Measurements from ENCODE around the gene ALG10. TPM values are rescaled to one million over a fixed set of nuclear protein-coding genes. Genes with fewer than 3 reads are reported as not detected.
A peak's percentile ranks its signal among the peaks of the same experiment; 100 is the strongest.
"Not testable (repeated sequence)": the region's sequence is repeated elsewhere in the genome, so short reads cannot be mapped to it uniquely, and the experiment has no call there.

ALG10 gene
- 10 to 100 TPM in 1 of 2 donors, 1 to 10 TPM in 1; 9.3 to 11.0 TPM for total RNA-seq
- 7.8 to 12.8 reads per million in 2 donors for total RNA-seq

GRCh38 chr12:34022079-34022830, at the start of gene ALG10:
TSS of gene ALG10 (plus strand) at chr12:34022496. CDS start at chr12:34022600, 104 bp downstream.
- ATAC-seq: peak; percentile 98
- no peaks in the 10 kb centered on the region for H3K9me3 ChIP-seq (ENCODE audit: control insufficient read depth, low read length, poor library complexity, severe bottlenecking)
- Mint-ChIP-seq H3K36me3 (ENCODE audit: low read depth) (peaks cover 3% of the 10 kb centered on the region), H3K27me3 (no peaks in the 10 kb centered on the region), H3K27ac (peak within 1 kb of the TSS; percentile 96), H3K4me1 (peaks cover 10% of the 10 kb centered on the region), H3K4me3 (peak within 1 kb of the TSS; percentile 94)
- peak; percentile 86 to 95 (median 92) for DNase-seq

- not testable (repeated sequence) for H3K27me3 Mint-ChIP-seq; H3K4me3 Mint-ChIP-seq; H3K27ac Mint-ChIP-seq; H3K9me3 ChIP-seq (ENCODE audit: control insufficient read depth, low read length, poor library complexity, severe bottlenecking); H3K36me3 Mint-ChIP-seq (ENCODE audit: low read depth); DNase-seq; ATAC-seq; H3K4me1 Mint-ChIP-seq
These were observed 49.4 kb upstream of the ALG10 start for GRCh38 chr12:33972884-33973283.

- Mint-ChIP-seq H3K4me3 (no peak overlapping the region), H3K27ac (no peak overlapping the region), H3K27me3 (peaks cover 1% of the 10 kb centered on the region), H3K4me1 (no peaks in the 10 kb centered on the region), H3K36me3 (ENCODE audit: low read depth) (no peaks in the 10 kb centered on the region)
- no peak for DNase-seq
- no peak for ATAC-seq
- no peaks in the 10 kb centered on the region for H3K9me3 ChIP-seq (ENCODE audit: control insufficient read depth, low read length, poor library complexity, severe bottlenecking)
These were observed 44.4 kb upstream of the ALG10 start for GRCh38 chr12:33977887-33978286.

- H3K36me3 Mint-ChIP-seq (ENCODE audit: low read depth): no peaks in the 10 kb centered on the region
- DNase-seq: no peak
- H3K27ac Mint-ChIP-seq: no peak overlapping the region
- no peak overlapping the region for H3K4me3 Mint-ChIP-seq
- H3K9me3 ChIP-seq (ENCODE audit: control insufficient read depth, low read length, poor library complexity, severe bottlenecking): no peaks in the 10 kb centered on the region
- no peaks in the 10 kb centered on the region for H3K4me1 Mint-ChIP-seq
- H3K27me3 Mint-ChIP-seq: peaks cover 18% of the 10 kb centered on the region
- no peak for ATAC-seq
These were observed 34.0 kb upstream of the ALG10 start for GRCh38 chr12:33988197-33988805.

- no peaks in the 10 kb centered on the region for H3K4me1 Mint-ChIP-seq
- DNase-seq (no peak), ATAC-seq (no peak)
- no peak overlapping the region for H3K4me3 Mint-ChIP-seq
- H3K27me3 Mint-ChIP-seq: peaks cover 24% of the 10 kb centered on the region
- H3K9me3 ChIP-seq (ENCODE audit: control insufficient read depth, low read length, poor library complexity, severe bottlenecking): no peaks in the 10 kb centered on the region
- H3K27ac Mint-ChIP-seq: no peak overlapping the region
- H3K36me3 Mint-ChIP-seq (ENCODE audit: low read depth): no peaks in the 10 kb centered on the region
These were observed 33.4 kb upstream of the ALG10 start for GRCh38 chr12:33988913-33989312.

- Mint-ChIP-seq H3K4me1 (peaks cover 3% of the 10 kb centered on the region), H3K27me3 (peaks cover 55% of the 10 kb centered on the region), H3K27ac (no peak overlapping the region), H3K36me3 (ENCODE audit: low read depth) (no peaks in the 10 kb centered on the region), H3K4me3 (no peak overlapping the region)
- DNase-seq (no peak), ATAC-seq (no peak)
- H3K9me3 ChIP-seq (ENCODE audit: control insufficient read depth, low read length, poor library complexity, severe bottlenecking): no peaks in the 10 kb centered on the region
These were observed 27.2 kb upstream of the ALG10 start for GRCh38 chr12:33994857-33995808.

GRCh38 chr12:34008835-34009234, 13.5 kb upstream of the ALG10 start:
- not testable (repeated sequence) for H3K4me1 Mint-ChIP-seq; H3K4me3 Mint-ChIP-seq; ATAC-seq; H3K27ac Mint-ChIP-seq; H3K36me3 Mint-ChIP-seq (ENCODE audit: low read depth); H3K9me3 ChIP-seq (ENCODE audit: control insufficient read depth, low read length, poor library complexity, severe bottlenecking); DNase-seq
- H3K27me3 Mint-ChIP-seq: peaks cover 25% of the 10 kb centered on the region

- Mint-ChIP-seq H3K4me1 (no peaks in the 10 kb centered on the region), H3K27ac (no peak overlapping the region), H3K27me3 (peaks cover 5% of the 10 kb centered on the region), H3K36me3 (ENCODE audit: low read depth) (no peaks in the 10 kb centered on the region), H3K4me3 (no peak overlapping the region)
- no peaks in the 10 kb centered on the region for H3K9me3 ChIP-seq (ENCODE audit: control insufficient read depth, low read length, poor library complexity, severe bottlenecking)
- DNase-seq (no peak), ATAC-seq (no peak)
These were observed 5.9 kb upstream of the ALG10 start for GRCh38 chr12:34016361-34016760.

- Mint-ChIP-seq H3K36me3 (ENCODE audit: low read depth) (peaks cover under 1% of the 10 kb centered on the region), H3K27me3 (no peaks in the 10 kb centered on the region), H3K4me1 (peaks cover 10% of the 10 kb centered on the region), H3K4me3 (no peak overlapping the region), H3K27ac (peak overlapping the region; percentile 96)
- ATAC-seq (no peak), DNase-seq (no peak)
- no peaks in the 10 kb centered on the region for H3K9me3 ChIP-seq (ENCODE audit: control insufficient read depth, low read length, poor library complexity, severe bottlenecking)
These were observed 1.2 kb upstream of the ALG10 start for GRCh38 chr12:34021071-34021470.

- not testable (repeated sequence) for H3K9me3 ChIP-seq (ENCODE audit: control insufficient read depth, low read length, poor library complexity, severe bottlenecking); H3K4me3 Mint-ChIP-seq; H3K27me3 Mint-ChIP-seq; DNase-seq; H3K27ac Mint-ChIP-seq; H3K36me3 Mint-ChIP-seq (ENCODE audit: low read depth); ATAC-seq; H3K4me1 Mint-ChIP-seq
These were observed 5.4 kb downstream of the ALG10 start for GRCh38 chr12:34027661-34028060.

GRCh38 chr12:34030591-34030990, 8.3 kb downstream of the ALG10 start:
- Mint-ChIP-seq H3K27ac (no peak overlapping the region), H3K27me3 (no peaks in the 10 kb centered on the region), H3K4me3 (no peak overlapping the region), H3K4me1 (no peaks in the 10 kb centered on the region), H3K36me3 (ENCODE audit: low read depth) (peaks cover 3% of the 10 kb centered on the region)
- DNase-seq: no peak
- no peaks in the 10 kb centered on the region for H3K9me3 ChIP-seq (ENCODE audit: control insufficient read depth, low read length, poor library complexity, severe bottlenecking)
- no peak for ATAC-seq

- DNase-seq (no peak), ATAC-seq (no peak)
- no peaks in the 10 kb centered on the region for H3K27me3 Mint-ChIP-seq
- H3K4me1 Mint-ChIP-seq: no peaks in the 10 kb centered on the region
- H3K9me3 ChIP-seq (ENCODE audit: control insufficient read depth, low read length, poor library complexity, severe bottlenecking): no peaks in the 10 kb centered on the region
- no peak overlapping the region for H3K27ac Mint-ChIP-seq
- H3K4me3 Mint-ChIP-seq: no peak overlapping the region
- H3K36me3 Mint-ChIP-seq (ENCODE audit: low read depth): no peaks in the 10 kb centered on the region
These were observed 11.5 kb downstream of the ALG10 start for GRCh38 chr12:34033628-34034296.

GRCh38 chr12:34038357-34038756, 16.1 kb downstream of the ALG10 start:
- not testable (repeated sequence) for DNase-seq; H3K27me3 Mint-ChIP-seq; H3K4me3 Mint-ChIP-seq; H3K27ac Mint-ChIP-seq; H3K4me1 Mint-ChIP-seq; ATAC-seq; H3K9me3 ChIP-seq (ENCODE audit: control insufficient read depth, low read length, poor library complexity, severe bottlenecking); H3K36me3 Mint-ChIP-seq (ENCODE audit: low read depth)
